Measurements from ENCODE around the gene IFNGR1. TPM values are rescaled to one million over a fixed set of nuclear protein-coding genes. Genes with fewer than 3 reads are reported as not detected.

The IFNGR1 gene
- total RNA-seq, 1 experiment from 2014 or later = 27.1 TPM

- TF ChIP-seq CTCF (IDR thresholded peaks at IDR 0.05 in 2 of 3, conservative IDR thresholded peaks at IDR 0.05 in 1 of 3; ENCODE audit: borderline replicate concordance in 1 of 3, insufficient read depth in 1 of 3, low read depth in 2 of 3, low read length in 2 of 3) (no peak), FOSL1 (IDR thresholded peaks at IDR 0.05; ENCODE audit: low read depth) (no peak), ZNF274 (IDR thresholded peaks at IDR 0.05; ENCODE audit: low read depth, low read length) (no peak)
Observed at GRCh38 chr6:137157601-137158000, 61.6 kb downstream of the IFNGR1 start (continued).

- Histone ChIP-seq H3K9me3 (ENCODE audit: control insufficient read depth in 1 of 2, insufficient read depth in 1 of 2, low read depth in 1 of 2, low read length in 2 of 2) (no peaks in the 10 kb centered on the region), H3K4me1 (ENCODE audit: control insufficient read depth in 1 of 2, insufficient read depth in 2 of 2, low read length in 2 of 2) (no peaks in the 10 kb centered on the region), H3K27ac (ENCODE audit: low read depth, low read length) (no peak overlapping the region), H3K9me2 (ENCODE audit: insufficient read depth) (no peaks in the 10 kb centered on the region), H3K4me3 (replicated peaks in 1 of 2; ENCODE audit: low read depth in 1 of 2, low read length in 2 of 2) (no peak overlapping the region), H3K36me3 (ENCODE audit: control insufficient read depth in 1 of 2, insufficient read depth in 2 of 2, low read length in 2 of 2) (no peaks in the 10 kb centered on the region), H3K9ac (ENCODE audit: low read length) (no peak overlapping the region), H3K4me2 (ENCODE audit: low read length) (no peak overlapping the region), H2AFZ (ENCODE audit: low read depth, low read length, poor library complexity, severe bottlenecking) (no peak overlapping the region), H3K27me3 (ENCODE audit: insufficient read depth, low read length) (no peaks in the 10 kb centered on the region), H4K20me1 (ENCODE audit: insufficient read depth) (no peaks in the 10 kb centered on the region), H3K79me2 (ENCODE audit: insufficient read depth, low read length) (no peaks in the 10 kb centered on the region)
- intact Hi-C loops (cut with micrococcal nuclease) = no loop called here
- ChIA-PET CTCF (no interaction called here), POLR2A (no interaction called here), RAD21 (ENCODE audit: low non-redundant PET in 1 of 2, low total read pairs in 2 of 2, uncharacterized antibody in 2 of 2, unreplicated experiment in 2 of 2) (no interaction called here)
- ATAC-seq = no peak
- TF ChIP-seq SRF (IDR thresholded peaks at IDR 0.05; ENCODE audit: low read depth) (no peak), ELF1 (IDR thresholded peaks at IDR 0.05; ENCODE audit: borderline replicate concordance, low read depth) (no peak), FOSL1 (IDR thresholded peaks at IDR 0.05; ENCODE audit: low read depth) (no peak), CBX3 (IDR thresholded peaks at IDR 0.05; ENCODE audit: low read depth) (no peak), SIN3A (IDR thresholded peaks at IDR 0.05; ENCODE audit: low read depth) (no peak), EZH2 (IDR thresholded peaks at IDR 0.05) (no peak), ATF3 (IDR thresholded peaks at IDR 0.05) (no peak), SP1 (IDR thresholded peaks at IDR 0.05; ENCODE audit: low read depth) (no peak), ZNF274 (IDR thresholded peaks at IDR 0.05; ENCODE audit: low read depth, low read length) (no peak), POLR2A (IDR thresholded peaks at IDR 0.05; ENCODE audit: borderline replicate concordance, extremely low read depth, insufficient read depth, insufficient read length) (no peak), TCF7L2 (IDR thresholded peaks at IDR 0.05; ENCODE audit: borderline replicate concordance, extremely low read depth, insufficient read depth, insufficient read length) (no peak)
- no TSS peak for BruUV-seq (replicated peaks)
- no peak for DNase-seq (ENCODE audit: low read depth, low spot score)
Observed at GRCh38 chr6:137156650-137157049, 62.5 kb downstream of the IFNGR1 start.

Measured in HCT116 (cell line).